Esophagus squamous epithelium (tissue), 4 donors: ENCODE data around the gene ARPIN.

ENCODE experiments used
- POLR2A ChIP-seq, 4 donors: fragments of 450-650 bp; IDR thresholded peaks; one replicate each; pipeline ENCODE4 v1.6.1; 2017; ENCODE audit warnings: antibody characterized with exemption in 4 of 4, mild to moderate bottlenecking in 4 of 4, moderate library complexity in 3 of 4
- TF ChIP-seq, protein P1 (sequence below), 6 experiments: fragments of 450-650 bp in 4 of 6; fragments of 200-600 bp in 2 of 6; sonication (generic) in 2 of 6; IDR thresholded peaks; one replicate each; pipeline ENCODE4 v1.5.1; 2016 to 2019; ENCODE audit warnings: antibody characterized with exemption in 6 of 6, mild to moderate bottlenecking in 4 of 6, moderate library complexity in 4 of 6

DNA sequence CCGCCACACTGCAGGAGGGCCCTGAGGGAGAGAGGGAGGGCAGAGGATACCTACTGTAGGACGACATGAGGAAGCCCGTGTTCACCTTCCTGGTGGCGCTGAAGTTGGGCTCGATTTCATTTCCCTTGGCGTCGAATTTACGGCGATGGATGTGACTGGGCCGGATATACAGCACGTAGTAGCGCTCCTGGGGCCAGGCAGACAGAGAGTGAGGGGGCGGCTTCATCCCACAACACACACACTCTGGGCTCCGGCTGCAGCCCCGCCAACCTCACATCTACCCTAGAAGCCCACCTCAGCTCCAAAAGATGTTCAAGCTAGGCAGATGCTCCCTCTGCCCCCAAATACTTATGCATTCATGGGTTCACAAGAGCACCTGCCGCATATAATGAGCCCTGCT lies 4.5 kb downstream of the ARPIN start:
- TF ChIP-seq, protein P1, sequence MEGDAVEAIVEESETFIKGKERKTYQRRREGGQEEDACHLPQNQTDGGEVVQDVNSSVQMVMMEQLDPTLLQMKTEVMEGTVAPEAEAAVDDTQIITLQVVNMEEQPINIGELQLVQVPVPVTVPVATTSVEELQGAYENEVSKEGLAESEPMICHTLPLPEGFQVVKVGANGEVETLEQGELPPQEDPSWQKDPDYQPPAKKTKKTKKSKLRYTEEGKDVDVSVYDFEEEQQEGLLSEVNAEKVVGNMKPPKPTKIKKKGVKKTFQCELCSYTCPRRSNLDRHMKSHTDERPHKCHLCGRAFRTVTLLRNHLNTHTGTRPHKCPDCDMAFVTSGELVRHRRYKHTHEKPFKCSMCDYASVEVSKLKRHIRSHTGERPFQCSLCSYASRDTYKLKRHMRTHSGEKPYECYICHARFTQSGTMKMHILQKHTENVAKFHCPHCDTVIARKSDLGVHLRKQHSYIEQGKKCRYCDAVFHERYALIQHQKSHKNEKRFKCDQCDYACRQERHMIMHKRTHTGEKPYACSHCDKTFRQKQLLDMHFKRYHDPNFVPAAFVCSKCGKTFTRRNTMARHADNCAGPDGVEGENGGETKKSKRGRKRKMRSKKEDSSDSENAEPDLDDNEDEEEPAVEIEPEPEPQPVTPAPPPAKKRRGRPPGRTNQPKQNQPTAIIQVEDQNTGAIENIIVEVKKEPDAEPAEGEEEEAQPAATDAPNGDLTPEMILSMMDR (IDR thresholded peaks at IDR 0.05), result no peak
- no peak for TF ChIP-seq POLR2A (IDR thresholded peaks at IDR 0.05)
